Astrocyte (in vitro differentiated cells and primary cell): ENCODE measurements around the gene UVRAG. TPM values are rescaled to one million over a fixed set of nuclear protein-coding genes. Genes with fewer than 3 reads are reported as not detected.
"Not testable (repeated sequence)": the region's sequence is repeated elsewhere in the genome, so short reads cannot be mapped to it uniquely, and the experiment has no call there.

Experiments
- DNase-seq: peaks from one replicate; pipeline ENCODE4 v3.0.0-alpha.2; 2010; ENCODE audit warnings: low read depth
- FAIRE-seq: peaks from 2 replicates; lab custom pipeline; 2011; peaks lifted over from hg19 to GRCh38; lab: Jason Lieb, UNC
- H2AFZ ChIP-seq: 2 replicates; pipeline ENCODE4 v1.6.0; 2012; ENCODE audit warnings: low read depth, low read length, inconsistent platforms
- H3K27ac ChIP-seq: 2 replicates; pipeline ENCODE4 v1.5.1; 2011; ENCODE audit warnings: low read depth, low read length, inconsistent platforms
- H3K27me3 ChIP-seq: 2 replicates; pipeline ENCODE4 v1.6.0; 2011; ENCODE audit warnings: low read length, inconsistent platforms; ENCODE audit not compliant: insufficient read depth
- H3K36me3 ChIP-seq: 2 replicates; pipeline ENCODE4 v1.5.1; 2011; ENCODE audit warnings: low read length, inconsistent platforms; ENCODE audit not compliant: insufficient read depth
- H3K4me1 ChIP-seq: 2 replicates; pipeline ENCODE4 v1.5.1; 2011; ENCODE audit warnings: low read length, inconsistent platforms; ENCODE audit not compliant: insufficient read depth
- H3K4me2 ChIP-seq: 2 replicates; pipeline ENCODE4 v1.6.0; 2012; ENCODE audit warnings: low read length, inconsistent platforms
- H3K4me3 ChIP-seq: 2 replicates; pipeline ENCODE4 v1.5.1; 2011; ENCODE audit warnings: low read depth, mild to moderate bottlenecking, low read length, inconsistent platforms; ENCODE audit not compliant: insufficient read depth
- H3K79me2 ChIP-seq: 2 replicates; pipeline ENCODE4 v1.6.0; 2012; ENCODE audit warnings: mild to moderate bottlenecking, low read length, inconsistent platforms; ENCODE audit not compliant: insufficient read depth
- H3K9ac ChIP-seq: 2 replicates; pipeline ENCODE4 v1.6.0; 2012; ENCODE audit warnings: mild to moderate bottlenecking, low read length, inconsistent platforms
- H3K9me3 ChIP-seq: 2 replicates; pipeline ENCODE4 v1.5.1; 2012; ENCODE audit warnings: low read depth, mild to moderate bottlenecking, low read length, inconsistent platforms; ENCODE audit not compliant: insufficient read depth
- H4K20me1 ChIP-seq: 2 replicates; pipeline ENCODE4 v1.6.0; 2012; ENCODE audit warnings: low read length, inconsistent platforms; ENCODE audit not compliant: insufficient read depth
- H3K27ac Mint-ChIP-seq: one replicate; pipeline ENCODE4 v1.8.0; 2021; ENCODE audit warnings: mild to moderate bottlenecking, mixed read lengths; ENCODE audit not compliant: unreplicated experiment
- H3K27me3 Mint-ChIP-seq: one replicate; pipeline ENCODE4 v1.8.0; 2021; ENCODE audit warnings: low read depth, mixed read lengths; ENCODE audit not compliant: unreplicated experiment
- H3K36me3 Mint-ChIP-seq: one replicate; pipeline ENCODE4 v1.8.0; 2021; ENCODE audit warnings: low read depth, mixed read lengths; ENCODE audit not compliant: unreplicated experiment
- H3K4me1 Mint-ChIP-seq: one replicate; pipeline ENCODE4 v1.8.0; 2021; ENCODE audit warnings: low read depth, mixed read lengths; ENCODE audit not compliant: unreplicated experiment
- H3K4me3 Mint-ChIP-seq: one replicate; pipeline ENCODE4 v1.8.0; 2021; ENCODE audit warnings: mild to moderate bottlenecking, moderate library complexity, mixed read lengths; ENCODE audit not compliant: unreplicated experiment
- H3K9me3 Mint-ChIP-seq: one replicate; pipeline ENCODE4 v1.8.0; 2021; ENCODE audit warnings: mild to moderate bottlenecking, mixed read lengths; ENCODE audit not compliant: unreplicated experiment
- CTCF ChIP-seq: IDR thresholded peaks from 2 replicates; pipeline ENCODE4 v1.5.1; 2011; ENCODE audit warnings: low read depth, mild to moderate bottlenecking, inconsistent platforms, low read length, moderate library complexity; ENCODE audit not compliant: insufficient read depth
- EZH2 ChIP-seq: IDR thresholded peaks from 2 replicates; pipeline ENCODE4 v1.6.1; 2012; ENCODE audit warnings: mild to moderate bottlenecking, low read length, inconsistent platforms; ENCODE audit not compliant: insufficient read depth
- total RNA-seq: library from RNA; stranded (reverse); gene quantifications from 2 replicates; pipeline ENCODE4 v1.2.1, GENCODE V29; 2021

Gene UVRAG
- total RNA-seq, 1 donor from 2014 or later = 15.3 TPM

- no peaks in the 10 kb centered on the region for H3K27me3 Mint-ChIP-seq
- H3K4me1 Mint-ChIP-seq = peaks cover 26% of the 10 kb centered on the region
- H3K27ac Mint-ChIP-seq = no peak overlapping the region
- Histone ChIP-seq H3K27me3 (no peaks in the 10 kb centered on the region), H2AFZ (no peak overlapping the region), H4K20me1 (no peaks in the 10 kb centered on the region), H3K9ac (no peak overlapping the region), H3K4me1 (peaks cover 10% of the 10 kb centered on the region), H3K27ac (no peak overlapping the region), H3K79me2 (no peaks in the 10 kb centered on the region), H3K36me3 (no peaks in the 10 kb centered on the region), H3K9me3 (no peaks in the 10 kb centered on the region), H3K4me2 (no peak overlapping the region), H3K4me3 (no peak overlapping the region)
- H3K4me3 Mint-ChIP-seq = no peak overlapping the region
- no peak for FAIRE-seq
- H3K36me3 Mint-ChIP-seq = no peaks in the 10 kb centered on the region
- TF ChIP-seq EZH2 (no peak), CTCF (no peak)
- no peak for DNase-seq
- no peaks in the 10 kb centered on the region for H3K9me3 Mint-ChIP-seq
Measured at GRCh38 chr11:76076749-76077148, 261.7 kb downstream of the UVRAG start.

- peak; percentile 20 for DNase-seq
- peak; percentile 26 for FAIRE-seq
- H3K4me3 Mint-ChIP-seq = peak overlapping the region; percentile 34
- Histone ChIP-seq H3K79me2 (no peaks in the 10 kb centered on the region), H3K27me3 (no peaks in the 10 kb centered on the region), H2AFZ (no peak overlapping the region), H3K4me1 (peaks cover 10% of the 10 kb centered on the region), H3K36me3 (no peaks in the 10 kb centered on the region), H3K27ac (no peak overlapping the region), H3K4me3 (no peak overlapping the region), H3K9me3 (no peaks in the 10 kb centered on the region), H3K9ac (no peak overlapping the region), H3K4me2 (peak overlapping the region; percentile 22), H4K20me1 (no peaks in the 10 kb centered on the region)
- H3K9me3 Mint-ChIP-seq = no peaks in the 10 kb centered on the region
- TF ChIP-seq CTCF = no peak
- TF ChIP-seq EZH2 = no peak
- H3K27ac Mint-ChIP-seq = peak overlapping the region; percentile 64
- H3K27me3 Mint-ChIP-seq = no peaks in the 10 kb centered on the region
- H3K4me1 Mint-ChIP-seq = peaks cover 25% of the 10 kb centered on the region
- no peaks in the 10 kb centered on the region for H3K36me3 Mint-ChIP-seq
Measured at GRCh38 chr11:76077575-76078150, 262.7 kb downstream of the UVRAG start.

- H3K27ac ChIP-seq, H3K27me3 ChIP-seq, H3K4me2 ChIP-seq, H3K79me2 ChIP-seq, DNase-seq, H3K9me3 ChIP-seq, H3K9ac ChIP-seq, H3K9me3 Mint-ChIP-seq, H3K36me3 ChIP-seq, H3K4me3 ChIP-seq, H3K4me1 ChIP-seq, H4K20me1 ChIP-seq, H3K4me3 Mint-ChIP-seq, H2AFZ ChIP-seq, H3K27ac Mint-ChIP-seq, H3K27me3 Mint-ChIP-seq, FAIRE-seq, H3K36me3 Mint-ChIP-seq: not testable (repeated sequence)
- peaks cover 16% of the 10 kb centered on the region for H3K4me1 Mint-ChIP-seq
Measured at GRCh38 chr11:76081084-76081483, 266.1 kb downstream of the UVRAG start.
